22Rv1 (cell line): Measurements from ENCODE around the gene APLF.

Source experiments
- ZFX ChIP-seq: fragments of 450-650 bp; IDR thresholded peaks from 2 replicates; pipeline ENCODE4 v1.6.1; 2017; ENCODE audit warnings: antibody characterized with exemption, borderline replicate concordance
- TF ChIP-seq, protein P1 (sequence below): fragments of 450-650 bp; IDR thresholded peaks from 2 replicates; pipeline ENCODE4 v1.5.1; 2017; ENCODE audit warnings: mild to moderate bottlenecking

DNA sequence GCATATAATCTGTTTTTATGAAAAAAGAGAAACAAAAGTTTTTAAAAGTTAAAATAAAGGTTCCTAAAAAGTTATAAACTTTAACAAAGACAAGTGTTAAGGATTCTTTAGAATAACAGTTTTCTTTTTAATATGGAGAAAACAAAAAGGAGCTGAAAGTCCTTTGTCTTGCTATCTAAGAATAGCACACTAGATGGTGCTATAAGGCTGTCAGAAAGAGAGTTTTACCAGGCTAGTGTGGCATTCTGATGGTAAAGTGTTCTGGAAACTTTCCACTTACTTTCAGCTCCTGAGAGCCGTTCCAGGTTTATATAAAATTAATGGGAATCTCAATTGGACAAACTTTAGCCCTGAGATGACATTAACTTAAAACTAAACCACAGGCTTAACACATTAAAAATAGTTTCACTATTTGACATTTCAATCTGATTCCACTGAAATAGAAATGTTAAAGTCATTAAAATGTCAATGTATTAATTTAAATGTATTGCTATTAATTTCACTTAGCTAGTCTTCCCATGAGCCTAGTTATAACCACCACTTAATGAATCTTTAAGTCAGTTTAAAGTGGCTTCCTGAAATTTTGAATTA, 4.0 kb upstream of the APLF start:
- no peak for TF ChIP-seq ZFX
- TF ChIP-seq, protein P1, sequence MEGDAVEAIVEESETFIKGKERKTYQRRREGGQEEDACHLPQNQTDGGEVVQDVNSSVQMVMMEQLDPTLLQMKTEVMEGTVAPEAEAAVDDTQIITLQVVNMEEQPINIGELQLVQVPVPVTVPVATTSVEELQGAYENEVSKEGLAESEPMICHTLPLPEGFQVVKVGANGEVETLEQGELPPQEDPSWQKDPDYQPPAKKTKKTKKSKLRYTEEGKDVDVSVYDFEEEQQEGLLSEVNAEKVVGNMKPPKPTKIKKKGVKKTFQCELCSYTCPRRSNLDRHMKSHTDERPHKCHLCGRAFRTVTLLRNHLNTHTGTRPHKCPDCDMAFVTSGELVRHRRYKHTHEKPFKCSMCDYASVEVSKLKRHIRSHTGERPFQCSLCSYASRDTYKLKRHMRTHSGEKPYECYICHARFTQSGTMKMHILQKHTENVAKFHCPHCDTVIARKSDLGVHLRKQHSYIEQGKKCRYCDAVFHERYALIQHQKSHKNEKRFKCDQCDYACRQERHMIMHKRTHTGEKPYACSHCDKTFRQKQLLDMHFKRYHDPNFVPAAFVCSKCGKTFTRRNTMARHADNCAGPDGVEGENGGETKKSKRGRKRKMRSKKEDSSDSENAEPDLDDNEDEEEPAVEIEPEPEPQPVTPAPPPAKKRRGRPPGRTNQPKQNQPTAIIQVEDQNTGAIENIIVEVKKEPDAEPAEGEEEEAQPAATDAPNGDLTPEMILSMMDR: peak; percentile 86
